ENCODE data around the gene APBB2. TPM values are rescaled to one million over a fixed set of nuclear protein-coding genes. Genes with fewer than 3 reads are reported as not detected.

Gene APBB2
- total and polyA plus RNA-seq, 2 of the 8 experiments (the other 6 are each of a cell fraction or from before 2014, with no cell fraction given), result 58.7 to 59.4 TPM

GRCh38 chr4:40811956-40812355 is 402.4 kb downstream of the APBB2 start:
- FAIRE-seq, result no peak
- H3K23ac ChIP-seq (ENCODE audit: insufficient read length), result no peak overlapping the region
- no peak overlapping the region for H3K4me3 ChIP-seq (ENCODE audit: extremely low read depth in 1 of 4, insufficient read depth in 2 of 4, low read depth in 3 of 4, low read length in 4 of 4)
- ChIA-PET CTCF (ENCODE audit: partially characterized antibody) (interaction anchor here (0.6 to 1.2 kb wide), 4 partner anchors 12 to 308 kb away, joined by 3 to 4 read pairs (median 3); no protein-coding TSS in a partner anchor), POLR2A (ENCODE audit: partially characterized antibody) (interaction anchor here (0.9 to 1.2 kb wide), 3 partner anchors 31 to 62 kb away, joined by 3 to 4 read pairs (median 3); partner anchors contain the start of gene NSUN7)
- no peaks in the 10 kb centered on the region for H3K9me3 ChIP-seq (ENCODE audit: insufficient read depth in 2 of 2, low read depth in 1 of 2, low read length in 1 of 2)
- no peaks in the 10 kb centered on the region for H3K79me2 ChIP-seq (ENCODE audit: control insufficient read depth in 1 of 2, insufficient read depth in 2 of 2, low read length in 2 of 2)
- peaks cover 9 to 32% (median 21%) of the 10 kb centered on the region in 4 experiments for H3K36me3 ChIP-seq (ENCODE audit: control insufficient read depth in 2 of 4, insufficient read depth in 4 of 4, low read length in 3 of 4)
- no peak overlapping the region for H2AFZ ChIP-seq (ENCODE audit: low read length)
- H2BK5ac ChIP-seq (ENCODE audit: low read depth, low read length), result no peak overlapping the region
- no peak overlapping the region for H2AK5ac ChIP-seq (ENCODE audit: low read depth, low read length)
- no peak overlapping the region for H3K9ac ChIP-seq (replicated peaks in 1 of 4; ENCODE audit: extremely low read depth in 1 of 4, low read depth in 3 of 4, low read length in 3 of 4)
- no peak overlapping the region for H3K4me2 ChIP-seq (ENCODE audit: insufficient read depth in 1 of 2, low read depth in 2 of 2, low read length in 2 of 2)
- no peak overlapping the region for H2BK120ac ChIP-seq (replicated peaks; ENCODE audit: low read depth, low read length)
- WGBS, 2 experiments (ENCODE audit: extremely low coverage in 1 of 2, insufficient coverage in 1 of 2, insufficient read length in 1 of 2, insufficient replicate concordance in 2 of 2, low coverage in 1 of 2, low lambda C conversion rate in 2 of 2, missing lambda C conversion rate in 1 of 2), result 93% methylated on average over 7 of the region's 7 CpGs; no CpG with 5 or more reads in 1 of the 2 experiments
- H3K18ac ChIP-seq (ENCODE audit: extremely low read depth, low read length), result no peak overlapping the region
- no peak overlapping the region for H2BK12ac ChIP-seq (ENCODE audit: low read depth, low read length)
- H4K8ac ChIP-seq (ENCODE audit: extremely low read depth, insufficient read depth, low read length), result no peak overlapping the region
- no peak overlapping the region for H2BK15ac ChIP-seq (ENCODE audit: low read length)
- H3K14ac ChIP-seq (ENCODE audit: insufficient read length), result no peak overlapping the region
- no peak overlapping the region for H4K5ac ChIP-seq (ENCODE audit: insufficient read length, low read depth, low read length)
- no peaks in the 10 kb centered on the region for H3K4me1 ChIP-seq (replicated peaks in 1 of 4; ENCODE audit: control insufficient read depth in 3 of 4, insufficient read depth in 4 of 4, low read length in 3 of 4)
- no peaks in the 10 kb centered on the region for H3K27me3 ChIP-seq (replicated peaks in 1 of 4; ENCODE audit: control insufficient read depth in 3 of 4, extremely low read depth in 1 of 4, insufficient read depth in 3 of 4, low read length in 3 of 4)
- H3K56ac ChIP-seq (replicated peaks; ENCODE audit: insufficient read length, low read depth, low read length), result no peak overlapping the region
- no peaks in the 10 kb centered on the region; the same call in 1 of the 2 replicates for H3K23me2 ChIP-seq (ENCODE audit: low read depth, low read length)
- H4K91ac ChIP-seq (replicated peaks; ENCODE audit: insufficient read length, low read length), result no peak overlapping the region
- no peak for TF ChIP-seq RFX5 (IDR thresholded peaks at IDR 0.05; ENCODE audit: borderline replicate concordance, low read depth, low read length)
- TF ChIP-seq ASH2L (IDR thresholded peaks at IDR 0.05; ENCODE audit: low read length), result no peak
- TF ChIP-seq SUZ12 (IDR thresholded peaks at IDR 0.05; ENCODE audit: low read length), result no peak
- no peak for TF ChIP-seq EGR1 (IDR thresholded peaks at IDR 0.05; ENCODE audit: borderline replicate concordance, low read depth, low read length)
- TF ChIP-seq KDM1A (IDR thresholded peaks at IDR 0.05; ENCODE audit: borderline replicate concordance, low read length), result no peak
- no peak for TF ChIP-seq SP2 (IDR thresholded peaks at IDR 0.05; ENCODE audit: low read length)
- no peak for TF ChIP-seq RXRA (IDR thresholded peaks at IDR 0.05; ENCODE audit: insufficient read depth, low read depth, low read length)
- TF ChIP-seq BCL11A (IDR thresholded peaks at IDR 0.05; ENCODE audit: low read depth in 2 of 2, low read length in 2 of 2), result no peak
- no peak for TF ChIP-seq BACH1 (IDR thresholded peaks at IDR 0.05; ENCODE audit: low read length)
- TF ChIP-seq KDM5A (IDR thresholded peaks at IDR 0.05; ENCODE audit: low read length), result no peak
- TF ChIP-seq TAF7 (optimal IDR thresholded peaks at IDR 0.05; ENCODE audit: borderline replicate concordance, low read depth, low read length), result no peak
- TF ChIP-seq KDM4A (IDR thresholded peaks at IDR 0.05; ENCODE audit: low read depth, low read length, severe bottlenecking), result no peak
- H3K27ac ChIP-seq (ENCODE audit: low read depth, low read length), result no peak overlapping the region
- no peaks in the 10 kb centered on the region for H4K20me1 ChIP-seq (replicated peaks in 1 of 2; ENCODE audit: control insufficient read depth in 1 of 2, insufficient read depth in 2 of 2, low read length in 2 of 2)
- H3K4ac ChIP-seq (replicated peaks; ENCODE audit: insufficient read length, low read depth, low read length), result no peak overlapping the region
- no peak overlapping the region for H2BK20ac ChIP-seq (ENCODE audit: low read length)
- no peak for DNase-seq (ENCODE audit: low read depth in 1 of 2, low spot score in 2 of 2)
- H3K79me1 ChIP-seq (ENCODE audit: low read depth, low read length), result no peaks in the 10 kb centered on the region

Data from H1 (cell line).